ENCODE results near the gene DLG2. TPM values are rescaled to one million over a fixed set of nuclear protein-coding genes. Genes with fewer than 3 reads are reported as not detected.

Gene DLG2
- total RNA-seq, 1 experiment from 2014 or later: 12.1 TPM

GRCh38 chr11:83815736-83816135, 1811.4 kb downstream of the DLG2 start:
- H3K4me3 ChIP-seq: no peak overlapping the region
- no peaks in the 10 kb centered on the region for H3K27me3 ChIP-seq
- H3K27ac ChIP-seq: no peak overlapping the region
- no peaks in the 10 kb centered on the region for H3K9me3 ChIP-seq (replicated peaks)
- no peaks in the 10 kb centered on the region for H3K36me3 ChIP-seq
- H3K4me1 ChIP-seq: no peaks in the 10 kb centered on the region
- DNase-seq: no peak

GRCh38 chr11:83813296-83813695, 1813.8 kb downstream of the DLG2 start:
- Histone ChIP-seq H3K27ac (no peak overlapping the region), H3K27me3 (no peaks in the 10 kb centered on the region), H3K4me1 (no peaks in the 10 kb centered on the region), H3K36me3 (no peaks in the 10 kb centered on the region), H3K9me3 (replicated peaks) (no peaks in the 10 kb centered on the region), H3K4me3 (no peak overlapping the region)
- no peak for DNase-seq

- no peaks in the 10 kb centered on the region for H3K27me3 ChIP-seq
These were observed 1817.9 kb downstream of the DLG2 start for GRCh38 chr11:83809274-83809673.

GRCh38 chr11:83801799-83802198, 1825.3 kb downstream of the DLG2 start:
- H3K27me3 ChIP-seq: no peaks in the 10 kb centered on the region
- no peaks in the 10 kb centered on the region for H3K9me3 ChIP-seq (replicated peaks)
- no peak overlapping the region for H3K27ac ChIP-seq
- no peaks in the 10 kb centered on the region for H3K36me3 ChIP-seq
- DNase-seq: no peak
- H3K4me3 ChIP-seq: no peak overlapping the region
- H3K4me1 ChIP-seq: no peaks in the 10 kb centered on the region

More at GRCh38 chr11:83809274-83809673, 1817.9 kb downstream of the DLG2 start:
- H3K4me1 ChIP-seq: no peaks in the 10 kb centered on the region
- H3K36me3 ChIP-seq: no peaks in the 10 kb centered on the region
- no peaks in the 10 kb centered on the region for H3K9me3 ChIP-seq (replicated peaks)
- H3K27ac ChIP-seq: no peak overlapping the region
- DNase-seq: no peak
- H3K4me3 ChIP-seq: no peak overlapping the region

- no peak overlapping the region for H3K4me3 ChIP-seq
- DNase-seq: no peak
- no peak overlapping the region for H3K27ac ChIP-seq
- no peaks in the 10 kb centered on the region for H3K9me3 ChIP-seq (replicated peaks)
- no peaks in the 10 kb centered on the region for H3K4me1 ChIP-seq
- H3K27me3 ChIP-seq: no peaks in the 10 kb centered on the region
- no peaks in the 10 kb centered on the region for H3K36me3 ChIP-seq
These were observed 1833.8 kb downstream of the DLG2 start for GRCh38 chr11:83793310-83793709.

- DNase-seq: no peak
- no peaks in the 10 kb centered on the region for H3K36me3 ChIP-seq
- no peak overlapping the region for H3K4me3 ChIP-seq
These were observed 1835.6 kb downstream of the DLG2 start for GRCh38 chr11:83791557-83791956.

GRCh38 chr11:83785942-83786341, 1841.2 kb downstream of the DLG2 start:
- Histone ChIP-seq H3K27me3 (no peaks in the 10 kb centered on the region), H3K27ac (no peak overlapping the region), H3K4me3 (no peak overlapping the region), H3K36me3 (no peaks in the 10 kb centered on the region), H3K4me1 (no peaks in the 10 kb centered on the region), H3K9me3 (replicated peaks) (no peaks in the 10 kb centered on the region)
- no peak for DNase-seq

More at GRCh38 chr11:83791557-83791956, 1835.6 kb downstream of the DLG2 start:
- Histone ChIP-seq H3K27me3 (no peaks in the 10 kb centered on the region), H3K9me3 (replicated peaks) (no peaks in the 10 kb centered on the region), H3K27ac (no peak overlapping the region), H3K4me1 (no peaks in the 10 kb centered on the region)

GRCh38 chr11:83784419-83784818, 1842.7 kb downstream of the DLG2 start:
- Histone ChIP-seq H3K4me3 (no peak overlapping the region), H3K27ac (no peak overlapping the region), H3K27me3 (no peaks in the 10 kb centered on the region), H3K9me3 (replicated peaks) (no peaks in the 10 kb centered on the region), H3K4me1 (no peaks in the 10 kb centered on the region), H3K36me3 (no peaks in the 10 kb centered on the region)
- DNase-seq: no peak

GRCh38 chr11:83782329-83782728, 1844.8 kb downstream of the DLG2 start:
- DNase-seq: no peak

GRCh38 chr11:83779876-83780275, 1847.3 kb downstream of the DLG2 start:
- no peak for DNase-seq
- no peak overlapping the region for H3K27ac ChIP-seq
- no peaks in the 10 kb centered on the region for H3K27me3 ChIP-seq
- no peaks in the 10 kb centered on the region for H3K4me1 ChIP-seq
- no peak overlapping the region for H3K4me3 ChIP-seq
- no peaks in the 10 kb centered on the region for H3K9me3 ChIP-seq (replicated peaks)
- H3K36me3 ChIP-seq: no peaks in the 10 kb centered on the region

More at GRCh38 chr11:83782329-83782728, 1844.8 kb downstream of the DLG2 start:
- H3K27ac ChIP-seq: no peak overlapping the region
- H3K4me3 ChIP-seq: no peak overlapping the region
- H3K9me3 ChIP-seq (replicated peaks): no peaks in the 10 kb centered on the region
- no peaks in the 10 kb centered on the region for H3K36me3 ChIP-seq
- no peaks in the 10 kb centered on the region for H3K4me1 ChIP-seq
- H3K27me3 ChIP-seq: no peaks in the 10 kb centered on the region

GRCh38 chr11:83778596-83778995, 1848.5 kb downstream of the DLG2 start:
- H3K4me1 ChIP-seq: 0 out of 2 replicates have a peak, but pooled peaks cover 3% of the 10 kb centered on the region
- DNase-seq: no peak
- no peaks in the 10 kb centered on the region for H3K36me3 ChIP-seq
- H3K27ac ChIP-seq: no peak overlapping the region
- H3K27me3 ChIP-seq: no peaks in the 10 kb centered on the region
- H3K4me3 ChIP-seq: no peak overlapping the region
- H3K9me3 ChIP-seq (replicated peaks): no peaks in the 10 kb centered on the region

- no peaks in the 10 kb centered on the region for H3K36me3 ChIP-seq
- 0 out of 2 replicates have a peak, but pooled peaks cover 3% of the 10 kb centered on the region for H3K4me1 ChIP-seq
- H3K27ac ChIP-seq: no peak overlapping the region
- H3K27me3 ChIP-seq: no peaks in the 10 kb centered on the region
- H3K9me3 ChIP-seq (replicated peaks): no peaks in the 10 kb centered on the region
- DNase-seq: no peak
- no peak overlapping the region for H3K4me3 ChIP-seq
These were observed 1852.9 kb downstream of the DLG2 start for GRCh38 chr11:83773950-83774880.

- no peak overlapping the region for H3K27ac ChIP-seq
- H3K27me3 ChIP-seq: 0 out of 2 replicates have a peak, but pooled peaks cover 5% of the 10 kb centered on the region
- no peak overlapping the region for H3K4me3 ChIP-seq
- DNase-seq: no peak
- no peaks in the 10 kb centered on the region for H3K36me3 ChIP-seq
- H3K4me1 ChIP-seq: no peaks in the 10 kb centered on the region
- no peaks in the 10 kb centered on the region for H3K9me3 ChIP-seq (replicated peaks)
These were observed 1858.7 kb downstream of the DLG2 start for GRCh38 chr11:83768489-83768888.

- H3K36me3 ChIP-seq: no peaks in the 10 kb centered on the region
- H3K4me3 ChIP-seq: no peak overlapping the region
- no peaks in the 10 kb centered on the region for H3K4me1 ChIP-seq
- no peak for DNase-seq
- H3K27me3 ChIP-seq: 0 out of 2 replicates have a peak, but pooled peaks cover 5% of the 10 kb centered on the region
- no peaks in the 10 kb centered on the region for H3K9me3 ChIP-seq (replicated peaks)
- H3K27ac ChIP-seq: no peak overlapping the region
These were observed 1860.2 kb downstream of the DLG2 start for GRCh38 chr11:83766932-83767331.

- Histone ChIP-seq H3K27ac (no peak overlapping the region), H3K4me1 (no peaks in the 10 kb centered on the region), H3K4me3 (no peak overlapping the region), H3K36me3 (no peaks in the 10 kb centered on the region), H3K27me3 (0 out of 2 replicates have a peak, but pooled peaks cover 5% of the 10 kb centered on the region), H3K9me3 (replicated peaks) (no peaks in the 10 kb centered on the region)
- no peak for DNase-seq
These were observed 1862.5 kb downstream of the DLG2 start for GRCh38 chr11:83764643-83765042.

Data from SJCRH30 (cell line).